ENCODE measurements around the gene GNA12.

GNA12 gene

GRCh38 chr7:2803755-2804154 is 40.4 kb downstream of the GNA12 start:
- TF ChIP-seq REST (IDR thresholded peaks at IDR 0.05; ENCODE audit: insufficient read depth in 1 of 2, low read depth in 2 of 2, low read length in 2 of 2) (no peak), FOXP2 (optimal IDR thresholded peaks at IDR 0.05; ENCODE audit: borderline replicate concordance, extremely low read depth, extremely low read length, insufficient read depth) (no peak), TAF1 (IDR thresholded peaks at IDR 0.05; ENCODE audit: borderline replicate concordance, insufficient read depth, low read length) (no peak), SIN3A (IDR thresholded peaks at IDR 0.05; ENCODE audit: borderline replicate concordance, insufficient read depth, low read length) (no peak)

DNA sequence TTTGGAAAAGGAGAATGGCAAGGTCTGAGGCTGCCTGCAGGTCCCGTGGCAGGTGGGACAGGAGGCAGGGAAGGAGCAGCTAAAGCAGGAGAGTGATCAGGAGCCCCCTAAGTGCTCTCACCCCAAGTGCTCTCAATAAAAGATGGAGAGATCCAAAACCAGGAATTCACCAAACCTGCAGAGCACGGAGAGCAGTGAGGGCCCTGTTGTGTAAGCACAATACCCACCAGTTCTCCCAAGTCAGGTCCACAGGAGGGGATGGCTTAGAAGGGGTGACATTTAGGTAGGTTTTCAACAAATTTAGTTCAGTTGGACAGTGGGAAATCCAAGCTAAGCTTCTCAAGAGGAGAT is 40.8 kb downstream of the GNA12 start:
- TF ChIP-seq SIN3A (IDR thresholded peaks at IDR 0.05; ENCODE audit: borderline replicate concordance, insufficient read depth, low read length) (no peak), TAF1 (IDR thresholded peaks at IDR 0.05; ENCODE audit: borderline replicate concordance, insufficient read depth, low read length) (no peak), FOXP2 (optimal IDR thresholded peaks at IDR 0.05; ENCODE audit: borderline replicate concordance, extremely low read depth, extremely low read length, insufficient read depth) (no peak), REST (IDR thresholded peaks at IDR 0.05; ENCODE audit: insufficient read depth in 1 of 2, low read depth in 2 of 2, low read length in 2 of 2) (no peak), POLR2AphosphoS5 (IDR thresholded peaks at IDR 0.05; ENCODE audit: low read depth, low read length) (no peak)

DNA sequence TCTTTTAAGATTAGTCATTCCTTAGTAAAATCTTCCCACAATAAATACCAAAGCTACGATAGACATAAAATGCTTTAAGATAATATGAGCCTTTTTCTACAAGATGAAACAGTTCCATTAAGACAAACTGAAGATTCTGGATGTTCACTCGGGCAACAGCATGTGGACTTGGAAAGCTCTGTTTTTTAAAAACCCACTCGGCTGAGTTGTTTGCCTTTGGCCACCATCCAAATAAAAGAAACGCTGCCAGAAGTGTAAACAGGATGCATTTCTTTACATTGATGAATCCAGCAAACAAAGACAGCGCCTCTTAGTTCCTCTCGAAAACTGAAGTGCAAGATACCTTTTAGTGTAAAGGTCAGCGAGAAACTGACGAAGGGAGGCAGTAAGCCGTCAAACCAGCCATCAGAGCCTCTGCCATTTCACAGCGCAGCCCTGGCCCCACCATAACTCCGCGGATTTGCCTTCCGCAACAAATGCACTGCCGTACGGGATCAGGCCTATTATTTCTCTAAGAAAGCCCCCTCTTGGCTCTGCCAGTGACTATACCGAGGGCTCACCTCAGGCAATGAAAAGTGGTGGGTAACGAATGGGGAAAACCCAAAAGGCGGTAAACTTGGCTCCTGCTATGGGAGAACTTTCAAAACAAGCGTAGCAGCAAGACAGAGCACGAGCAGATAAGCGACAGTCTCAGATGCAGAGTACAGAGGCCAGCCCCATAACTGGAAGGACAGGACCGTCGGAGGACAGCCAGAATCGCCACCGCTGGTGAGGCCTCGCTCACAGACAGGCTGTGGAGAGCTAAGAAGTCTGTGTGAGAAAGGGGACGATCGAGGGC is 41.4 kb downstream of the GNA12 start:
- TF ChIP-seq SIN3A (IDR thresholded peaks at IDR 0.05; ENCODE audit: borderline replicate concordance, insufficient read depth, low read length) (peak; percentile 46; the same call in 1 of the 2 replicates), POLR2AphosphoS5 (IDR thresholded peaks at IDR 0.05; ENCODE audit: low read depth, low read length) (no peak), TAF1 (IDR thresholded peaks at IDR 0.05; ENCODE audit: borderline replicate concordance, insufficient read depth, low read length) (peak; percentile 47; the same call in 1 of the 2 replicates), FOXP2 (optimal IDR thresholded peaks at IDR 0.05; ENCODE audit: borderline replicate concordance, extremely low read depth, extremely low read length, insufficient read depth) (peak; percentile 66), REST (IDR thresholded peaks at IDR 0.05; ENCODE audit: insufficient read depth in 1 of 2, low read depth in 2 of 2, low read length in 2 of 2) (no peak)

- no peak for TF ChIP-seq POLR2AphosphoS5 (IDR thresholded peaks at IDR 0.05; ENCODE audit: low read depth, low read length)
Observed at GRCh38 chr7:2802101-2802500, 42.0 kb downstream of the GNA12 start.

- TF ChIP-seq TAF1 (IDR thresholded peaks at IDR 0.05; ENCODE audit: borderline replicate concordance, insufficient read depth, low read length) (no peak), REST (IDR thresholded peaks at IDR 0.05; ENCODE audit: insufficient read depth in 1 of 2, low read depth in 2 of 2, low read length in 2 of 2) (no peak), FOXP2 (optimal IDR thresholded peaks at IDR 0.05; ENCODE audit: borderline replicate concordance, extremely low read depth, extremely low read length, insufficient read depth) (no peak), POLR2AphosphoS5 (IDR thresholded peaks at IDR 0.05; ENCODE audit: low read depth, low read length) (no peak), SIN3A (IDR thresholded peaks at IDR 0.05; ENCODE audit: borderline replicate concordance, insufficient read depth, low read length) (no peak)
Observed at GRCh38 chr7:2800931-2801688, 43.0 kb downstream of the GNA12 start.

Data from PFSK-1 (cell line).